CD4-positive, alpha-beta T cell treated with Interferon gamma for 1 hour (primary cell): ENCODE results near the gene SLC15A5.

Experiments used
- DNase-seq: peaks from one replicate; pipeline ENCODE4 v3.0.0-alpha.2; 2020

The SLC15A5 gene, protein sequence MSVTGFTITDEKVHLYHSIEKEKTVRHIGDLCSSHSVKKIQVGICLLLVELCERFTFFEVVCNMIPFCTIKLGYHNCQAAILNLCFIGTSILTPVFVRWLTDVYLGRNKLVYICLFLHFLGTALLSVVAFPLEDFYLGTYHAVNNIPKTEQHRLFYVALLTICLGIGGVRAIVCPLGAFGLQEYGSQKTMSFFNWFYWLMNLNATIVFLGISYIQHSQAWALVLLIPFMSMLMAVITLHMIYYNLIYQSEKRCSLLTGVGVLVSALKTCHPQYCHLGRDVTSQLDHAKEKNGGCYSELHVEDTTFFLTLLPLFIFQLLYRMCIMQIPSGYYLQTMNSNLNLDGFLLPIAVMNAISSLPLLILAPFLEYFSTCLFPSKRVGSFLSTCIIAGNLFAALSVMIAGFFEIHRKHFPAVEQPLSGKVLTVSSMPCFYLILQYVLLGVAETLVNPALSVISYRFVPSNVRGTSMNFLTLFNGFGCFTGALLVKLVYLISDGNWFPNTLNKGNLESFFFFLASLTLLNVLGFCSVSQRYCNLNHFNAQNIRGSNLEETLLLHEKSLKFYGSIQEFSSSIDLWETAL

GRCh38 chr12:16277585-16277984 lies at the start of gene SLC15A5:
Gene SLC15A5 (minus strand): TSS chr12:16277685. CDS start chr12:16277685, 0 bp downstream.
- no peak for DNase-seq

DNA sequence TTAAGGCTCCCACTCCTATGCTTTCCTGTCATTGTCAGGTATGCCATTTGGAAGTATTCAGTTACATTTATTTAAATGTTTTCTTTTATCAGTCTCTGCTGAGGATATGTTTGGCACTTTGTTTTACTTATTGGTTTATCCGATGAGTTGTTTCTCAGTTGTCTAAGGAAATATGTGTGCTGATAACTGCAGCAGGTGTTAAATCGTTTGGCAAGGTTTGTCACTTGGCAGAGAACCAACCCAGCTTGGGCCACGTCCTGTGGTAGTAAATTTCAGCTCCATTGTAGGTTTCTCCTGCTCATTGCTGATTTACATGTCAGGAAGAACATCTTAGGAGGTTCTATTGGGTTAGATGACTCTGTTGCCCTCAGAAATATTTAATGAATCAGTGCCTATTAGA lies 47.9 kb upstream of the SLC15A5 start:
- no peak for DNase-seq

DNA sequence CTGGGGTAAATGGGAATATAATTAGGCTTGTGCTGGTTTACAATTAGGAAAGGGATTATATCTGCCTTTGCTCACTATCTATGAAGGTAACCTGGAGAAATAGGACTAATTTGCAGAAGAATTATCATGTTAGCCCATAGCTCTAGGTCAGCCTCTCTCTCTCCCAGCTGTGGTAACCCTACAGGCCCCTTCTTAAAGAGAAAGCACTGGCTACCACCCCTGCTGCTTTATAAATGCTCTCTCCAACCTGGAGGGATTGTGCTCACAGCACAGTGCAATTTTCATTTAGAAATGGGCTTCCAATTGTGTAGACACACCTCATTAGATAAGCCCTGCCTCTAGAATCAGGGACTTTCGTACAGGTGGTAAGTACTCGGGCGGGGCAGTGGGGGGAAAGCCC lies 47.3 kb upstream of the SLC15A5 start:
- no peak for DNase-seq

- no peak for DNase-seq
Measured at GRCh38 chr12:16324272-16324671, 46.8 kb upstream of the SLC15A5 start.

DNA sequence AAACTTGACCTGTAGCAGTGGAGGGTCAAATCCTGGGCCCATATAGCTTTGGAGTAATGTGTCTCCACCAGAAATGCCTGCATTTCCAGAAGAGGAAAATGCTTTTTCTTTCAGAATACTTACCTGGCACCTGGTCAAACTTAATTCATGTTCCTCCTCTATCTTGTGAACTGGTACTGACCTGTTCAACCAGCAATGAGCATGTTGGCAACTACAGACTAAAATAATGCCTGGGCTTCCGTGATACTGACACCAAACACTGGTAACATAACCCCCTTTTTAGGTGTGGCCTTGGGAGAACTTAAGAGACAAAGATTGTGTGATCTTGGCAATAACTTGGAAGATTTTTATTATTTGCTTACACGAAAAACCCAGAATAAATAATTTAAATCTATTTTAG lies 46.2 kb upstream of the SLC15A5 start:
- no peak for DNase-seq

DNA sequence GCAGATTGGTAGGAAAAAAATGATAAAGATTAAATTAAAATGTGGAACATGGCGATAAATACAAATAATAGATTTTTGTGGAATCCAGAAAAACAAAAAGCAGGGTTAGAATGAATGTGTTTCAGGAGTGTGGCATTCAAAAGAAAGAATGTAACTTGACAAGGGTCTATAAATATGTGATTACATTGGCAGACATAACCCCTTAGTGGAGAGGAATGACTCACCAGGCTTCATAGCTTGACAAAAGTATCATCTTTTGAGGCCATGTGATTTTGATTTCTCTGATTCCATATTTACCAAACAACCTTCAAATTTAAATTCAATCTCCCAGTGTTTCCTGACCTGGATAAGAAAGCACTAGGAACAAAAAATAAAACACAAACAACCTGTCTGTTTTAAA lies 45.5 kb upstream of the SLC15A5 start:
- no peak for DNase-seq

GRCh38 chr12:16310934-16311333 lies 33.4 kb upstream of the SLC15A5 start:
- DNase-seq, result no peak

GRCh38 chr12:16307856-16308475 lies 30.5 kb upstream of the SLC15A5 start:
- DNase-seq, result no peak

- no peak for DNase-seq
Measured at GRCh38 chr12:16303939-16304338, 26.5 kb upstream of the SLC15A5 start.

GRCh38 chr12:16300736-16301135 lies 23.3 kb upstream of the SLC15A5 start:
- DNase-seq, result no peak

DNA sequence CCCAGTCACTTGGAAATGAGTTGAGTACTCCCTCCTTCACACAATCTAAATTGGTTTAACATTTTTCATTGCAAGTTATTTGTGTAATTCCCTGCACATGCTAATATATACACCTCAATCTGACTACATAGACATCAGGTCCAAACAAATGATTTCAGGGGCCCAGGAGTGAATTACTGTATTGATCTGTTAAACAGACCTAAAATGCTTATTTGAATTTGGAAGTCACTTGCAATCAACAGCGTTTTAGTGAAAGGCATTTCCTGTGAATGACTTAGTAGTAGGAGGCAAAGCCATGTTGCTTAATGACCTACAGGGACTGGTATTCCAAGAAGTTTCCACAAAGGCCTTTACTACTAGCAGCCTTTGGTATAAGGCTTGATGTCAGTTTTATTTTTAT lies 22.6 kb upstream of the SLC15A5 start:
- DNase-seq, result no peak

DNA sequence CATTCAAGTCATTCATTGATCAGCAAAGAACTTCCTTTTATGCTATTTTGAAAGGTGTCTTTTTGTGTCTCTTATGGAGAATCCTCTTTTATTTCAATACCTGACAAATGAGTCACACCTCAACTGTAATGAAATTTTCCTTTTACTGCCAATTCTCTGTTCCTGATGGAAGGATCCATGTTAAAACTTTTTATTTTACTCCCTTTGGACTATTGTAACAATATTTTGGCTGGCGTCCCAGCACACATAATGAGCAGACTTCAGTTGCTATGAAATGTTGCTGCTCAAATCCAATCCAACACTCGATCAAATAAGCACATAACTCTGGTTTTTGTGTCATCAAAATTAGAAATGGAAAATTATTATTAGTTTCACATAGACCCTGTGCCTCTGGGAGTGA lies 21.9 kb upstream of the SLC15A5 start:
- no peak for DNase-seq

GRCh38 chr12:16297521-16297920 lies 20.0 kb upstream of the SLC15A5 start:
- DNase-seq, result no peak

GRCh38 chr12:16294376-16294956 lies 17.0 kb upstream of the SLC15A5 start:
- DNase-seq, result no peak

GRCh38 chr12:16291032-16291431 lies 13.5 kb upstream of the SLC15A5 start:
- no peak for DNase-seq

DNA sequence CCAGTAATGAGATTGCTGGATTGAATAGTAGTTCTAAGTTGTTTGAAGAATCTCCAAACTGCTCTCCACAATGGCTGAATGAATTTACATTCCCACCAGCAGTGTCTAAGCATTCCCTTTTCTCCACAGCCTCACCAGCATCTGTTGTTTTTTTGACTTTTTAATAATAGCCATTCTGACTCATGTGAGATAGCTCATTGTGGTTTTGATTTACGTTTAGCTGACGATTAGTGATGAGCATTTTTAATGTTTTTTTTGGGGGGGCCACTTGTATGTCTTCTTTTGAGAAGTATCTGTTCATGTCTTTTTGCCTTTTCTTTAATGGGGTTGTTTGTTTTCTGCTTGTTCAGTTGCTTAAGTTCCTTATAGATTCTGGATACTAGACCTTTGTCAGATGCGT lies 8.1 kb upstream of the SLC15A5 start:
- no peak for DNase-seq

DNA sequence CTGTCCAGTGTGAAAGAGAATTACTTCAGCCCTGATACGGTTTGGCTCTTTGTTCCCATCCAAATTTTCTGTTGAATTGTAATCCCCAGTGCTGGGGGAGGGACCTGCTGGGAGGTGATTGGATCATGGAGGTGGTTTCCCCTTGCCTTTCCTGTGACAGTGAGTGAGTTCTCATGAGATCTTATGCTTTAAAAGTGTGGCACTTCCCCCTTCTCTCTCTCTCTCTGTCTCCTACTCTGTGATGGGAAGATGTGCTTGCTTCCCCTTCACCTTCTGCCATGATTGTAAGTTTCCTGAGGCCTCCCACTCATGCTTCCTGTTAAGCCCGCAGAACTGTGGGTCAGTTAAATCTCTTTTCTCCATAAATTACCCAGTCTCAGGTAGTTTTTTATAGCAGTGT lies 5.5 kb upstream of the SLC15A5 start:
- DNase-seq, result no peak

- DNase-seq, result no peak
Measured at GRCh38 chr12:16282081-16282480, 4.6 kb upstream of the SLC15A5 start.

DNA sequence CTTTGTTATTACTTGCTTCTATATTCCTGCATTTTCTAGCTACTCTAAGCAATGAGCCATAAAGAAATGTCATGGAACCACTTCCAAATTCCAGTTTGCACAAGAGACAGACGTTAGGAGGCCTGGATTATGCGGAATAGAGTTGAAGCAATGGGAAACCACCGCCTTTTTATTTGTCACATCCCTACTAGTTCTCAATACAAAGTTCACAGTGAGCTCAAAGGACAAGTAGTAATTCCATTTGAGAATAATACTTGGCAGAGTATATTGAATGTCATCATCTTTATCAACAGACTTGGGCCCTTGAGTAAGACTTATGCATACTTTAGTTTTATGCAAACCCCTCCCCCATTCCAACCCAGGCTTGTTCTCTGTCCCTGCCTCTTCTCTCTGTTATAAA lies 3.7 kb upstream of the SLC15A5 start:
- no peak for DNase-seq

DNA sequence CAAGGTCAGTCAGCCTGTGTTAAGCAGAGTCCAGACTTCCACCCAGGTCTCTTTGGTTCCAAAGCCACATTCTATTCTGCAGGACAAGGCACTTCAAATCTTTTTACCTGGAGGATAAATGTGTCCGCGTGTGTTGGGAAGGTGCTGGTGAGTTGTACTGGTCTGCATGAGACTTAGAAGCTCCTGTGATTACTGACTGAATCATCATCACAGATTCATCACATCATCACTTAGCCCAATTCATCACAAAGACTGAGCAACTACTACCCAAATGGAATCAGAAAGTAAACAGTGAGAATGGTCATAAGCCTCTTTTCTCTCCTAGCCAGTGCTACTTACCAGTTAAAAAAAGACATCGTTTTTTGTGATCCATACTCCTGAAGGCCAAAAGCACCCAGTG lies 5.3 kb downstream of the SLC15A5 start:
- no peak for DNase-seq

DNA sequence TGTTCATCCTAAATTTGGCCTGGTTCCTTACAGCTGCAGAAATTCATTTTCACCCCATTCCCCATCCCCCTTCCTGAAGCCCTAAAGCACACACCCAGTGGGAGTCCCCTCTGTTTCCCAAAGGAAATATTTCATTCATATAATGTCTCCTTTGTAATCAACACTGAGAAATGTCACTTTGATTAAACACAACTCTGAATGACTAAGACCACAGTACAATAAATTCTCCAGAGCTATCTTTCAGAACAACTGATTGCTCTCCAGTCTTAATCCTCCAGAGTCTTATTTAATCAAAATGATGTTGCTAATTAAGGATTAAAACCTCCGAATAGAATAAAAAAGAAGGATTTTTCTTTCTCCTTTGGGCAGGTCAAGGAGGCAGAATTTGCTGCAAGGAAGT lies 6.4 kb downstream of the SLC15A5 start:
- DNase-seq, result no peak

- no peak for DNase-seq
Measured at GRCh38 chr12:16269946-16270345, 7.5 kb downstream of the SLC15A5 start.

DNA sequence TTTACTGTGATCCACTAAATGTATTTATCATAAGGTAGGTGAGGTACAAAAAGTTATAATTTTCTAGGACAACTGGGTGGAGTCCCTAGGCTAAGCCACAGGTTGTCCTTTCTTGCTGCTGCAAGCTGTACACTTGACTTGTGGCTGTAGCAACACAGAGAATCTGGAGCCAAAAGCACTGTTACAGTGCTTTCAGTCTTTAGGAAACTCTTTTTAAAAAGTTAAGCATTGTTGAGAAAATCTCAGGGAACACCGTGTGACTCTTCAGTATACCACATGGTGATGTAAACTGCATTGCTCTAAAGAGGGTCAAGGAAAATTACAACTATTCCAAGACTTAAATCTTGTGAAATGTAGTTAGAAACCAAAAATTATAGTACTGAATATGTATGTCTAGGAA lies 11.4 kb downstream of the SLC15A5 start:
- DNase-seq, result no peak

DNA sequence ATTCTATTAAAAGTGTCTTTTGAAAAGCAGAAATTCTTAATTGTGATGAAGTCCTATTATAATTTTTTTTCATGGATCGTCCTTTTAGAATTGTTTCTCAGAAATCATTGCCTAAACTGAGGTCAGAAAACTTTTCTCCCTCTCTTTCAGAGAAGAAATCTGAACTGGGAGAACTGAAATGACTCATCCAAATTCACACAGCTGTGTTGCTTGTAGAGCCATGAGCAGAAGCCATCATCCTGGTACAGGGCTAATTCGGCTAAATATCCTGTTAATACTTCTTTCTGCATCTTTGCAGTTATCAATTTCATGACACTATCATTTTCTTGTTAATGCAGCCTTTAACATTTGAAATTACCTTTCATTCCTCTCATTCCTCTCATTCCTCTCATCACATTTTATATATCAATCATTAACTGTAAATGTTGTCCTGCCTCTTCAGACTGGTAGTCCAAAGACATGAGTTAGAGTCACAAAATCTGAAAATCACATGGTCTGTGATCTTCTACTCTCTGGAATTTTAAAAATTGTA lies 15.5 kb downstream of the SLC15A5 start:
- DNase-seq, result no peak
